ENCODE measurements around the gene GAREM1.

DNA sequence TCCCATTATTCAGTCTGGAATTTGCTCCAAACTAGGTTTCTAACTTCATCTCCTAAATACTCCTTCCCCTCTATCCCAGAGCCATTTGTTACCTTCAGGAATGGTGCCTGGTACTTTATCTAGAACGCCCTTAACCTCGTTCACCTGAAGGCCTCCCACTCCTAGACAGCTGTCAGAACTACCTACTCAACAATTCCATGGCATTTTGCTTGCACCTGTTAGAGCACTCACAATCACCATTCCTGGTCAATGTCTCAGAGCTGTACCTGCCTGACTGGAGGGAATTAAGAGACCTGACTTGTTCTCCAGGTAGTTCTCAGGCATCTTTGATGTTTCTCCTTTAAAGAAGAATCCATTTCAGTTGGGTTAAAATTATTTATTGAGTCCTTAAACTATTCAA is 88.9 kb downstream of the GAREM1 start:
- TF ChIP-seq EZH2phosphoT487 (IDR thresholded peaks at IDR 0.05; ENCODE audit: low read depth), result no peak
- TF ChIP-seq, protein P1, sequence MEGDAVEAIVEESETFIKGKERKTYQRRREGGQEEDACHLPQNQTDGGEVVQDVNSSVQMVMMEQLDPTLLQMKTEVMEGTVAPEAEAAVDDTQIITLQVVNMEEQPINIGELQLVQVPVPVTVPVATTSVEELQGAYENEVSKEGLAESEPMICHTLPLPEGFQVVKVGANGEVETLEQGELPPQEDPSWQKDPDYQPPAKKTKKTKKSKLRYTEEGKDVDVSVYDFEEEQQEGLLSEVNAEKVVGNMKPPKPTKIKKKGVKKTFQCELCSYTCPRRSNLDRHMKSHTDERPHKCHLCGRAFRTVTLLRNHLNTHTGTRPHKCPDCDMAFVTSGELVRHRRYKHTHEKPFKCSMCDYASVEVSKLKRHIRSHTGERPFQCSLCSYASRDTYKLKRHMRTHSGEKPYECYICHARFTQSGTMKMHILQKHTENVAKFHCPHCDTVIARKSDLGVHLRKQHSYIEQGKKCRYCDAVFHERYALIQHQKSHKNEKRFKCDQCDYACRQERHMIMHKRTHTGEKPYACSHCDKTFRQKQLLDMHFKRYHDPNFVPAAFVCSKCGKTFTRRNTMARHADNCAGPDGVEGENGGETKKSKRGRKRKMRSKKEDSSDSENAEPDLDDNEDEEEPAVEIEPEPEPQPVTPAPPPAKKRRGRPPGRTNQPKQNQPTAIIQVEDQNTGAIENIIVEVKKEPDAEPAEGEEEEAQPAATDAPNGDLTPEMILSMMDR (IDR thresholded peaks at IDR 0.05; ENCODE audit: low read depth, low read length), result no peak
